Vagina (tissue), 2 donors: Measurements from ENCODE around the gene RABAC1. TPM values are rescaled to one million over a fixed set of nuclear protein-coding genes. Genes with fewer than 3 reads are reported as not detected.

Source experiments
- DNase-seq, 2 donors: peaks; one replicate each; pipeline ENCODE4 v3.0.0-alpha.2; 2017; ENCODE audit errors: extremely low spot score in 2 of 2
- H3K27ac ChIP-seq: fragments of 200-600 bp; sonication (generic); one replicate; pipeline ENCODE4 v1.5.1; 2019
- H3K27me3 ChIP-seq: fragments of 200-600 bp; sonication (generic); one replicate; pipeline ENCODE4 v1.5.1; 2019
- H3K36me3 ChIP-seq, 2 donors: fragments of 200-600 bp; sonication (generic); one replicate each; pipeline ENCODE4 v1.5.1; 2017 to 2019
- H3K4me1 ChIP-seq: fragments of 200-600 bp; sonication (generic); one replicate; pipeline ENCODE4 v1.5.1; 2019
- H3K4me3 ChIP-seq, 2 donors: fragments of 200-600 bp; sonication (generic); 1 replicate in 1 of 2; 2 replicates in 1 of 2; pipeline ENCODE4 v1.5.1; 2016 to 2019
- H3K9me3 ChIP-seq: fragments of 200-600 bp; sonication (generic); one replicate; pipeline ENCODE4 v1.5.1; 2019
- CTCF ChIP-seq, 3 experiments: fragments of 450-650 bp in 2 of 3; fragments of 200-600 bp in 1 of 3; sonication (generic) in 1 of 3; IDR thresholded peaks; one replicate each; pipeline ENCODE4 v1.5.1; 2017 to 2019; ENCODE audit warnings: antibody characterized with exemption in 3 of 3, mild to moderate bottlenecking in 2 of 3, moderate library complexity in 2 of 3
- POLR2A ChIP-seq, 2 donors: fragments of 450-650 bp; IDR thresholded peaks; one replicate each; pipeline ENCODE4 v1.6.1; 2017; ENCODE audit warnings: antibody characterized with exemption in 2 of 2, mild to moderate bottlenecking in 2 of 2, moderate library complexity in 2 of 2
- POLR2AphosphoS5 ChIP-seq, 2 donors: sonication (generic); formaldehyde crosslinking; IDR thresholded peaks; one replicate each; pipeline ENCODE4 v1.9.0; 2017; ENCODE audit warnings: antibody characterized with exemption in 2 of 2, mild to moderate bottlenecking in 2 of 2, low read depth in 1 of 2; ENCODE audit not compliant: insufficient read depth in 1 of 2
- intact Hi-C: fragments of 100-400 bp; cut with DNase I; formaldehyde crosslinking; loops from one replicate; pipeline ENCODE4 v1.15.1; 2023
- total RNA-seq: library from RNA; depleted of rRNA; stranded (reverse); fragments of >200 nt; gene quantifications from one replicate; pipeline ENCODE4 v1.2.3, GENCODE V29; 2016

RABAC1 gene
- total RNA-seq, 1 donor from 2014 or later: 263 TPM

- intact Hi-C loops: no loop called here
- DNase-seq: no peak
- Histone ChIP-seq H3K4me1 (peaks cover 19% of the 10 kb centered on the region), H3K27ac (no peak overlapping the region), H3K27me3 (peaks cover 34% of the 10 kb centered on the region), H3K4me3 (no peak overlapping the region), H3K36me3 (no peaks in the 10 kb centered on the region), H3K9me3 (no peaks in the 10 kb centered on the region)
- TF ChIP-seq POLR2AphosphoS5 (IDR thresholded peaks at IDR 0.05; ENCODE audit: insufficient read depth in 1 of 2, low read depth in 1 of 2) (no peak), POLR2A (IDR thresholded peaks at IDR 0.05) (no peak), CTCF (IDR thresholded peaks at IDR 0.05) (no peak)
Measured at GRCh38 chr19:41926028-41926762, 32.9 kb downstream of the RABAC1 start.

- H3K27ac ChIP-seq: no peak overlapping the region
- H3K4me1 ChIP-seq: peaks cover 19% of the 10 kb centered on the region
- no peaks in the 10 kb centered on the region for H3K9me3 ChIP-seq
- H3K36me3 ChIP-seq: no peaks in the 10 kb centered on the region
- TF ChIP-seq CTCF (IDR thresholded peaks at IDR 0.05) (no peak), POLR2A (IDR thresholded peaks at IDR 0.05) (no peak), POLR2AphosphoS5 (IDR thresholded peaks at IDR 0.05; ENCODE audit: insufficient read depth in 1 of 2, low read depth in 1 of 2) (no peak)
- DNase-seq: no peak
- H3K27me3 ChIP-seq: peaks cover 29% of the 10 kb centered on the region
- no peak overlapping the region for H3K4me3 ChIP-seq
- intact Hi-C loops: no loop called here
Measured at GRCh38 chr19:41925208-41926003, 33.7 kb downstream of the RABAC1 start.

GRCh38 chr19:41924151-41925145 lies 34.7 kb downstream of the RABAC1 start:
- H3K27me3 ChIP-seq: peaks cover 29% of the 10 kb centered on the region
- no peak overlapping the region for H3K27ac ChIP-seq
- no peak overlapping the region for H3K4me3 ChIP-seq
- H3K4me1 ChIP-seq: peaks cover 19% of the 10 kb centered on the region
- DNase-seq: no peak
- no peaks in the 10 kb centered on the region for H3K9me3 ChIP-seq
- intact Hi-C loops: no loop called here
- H3K36me3 ChIP-seq: no peaks in the 10 kb centered on the region
- TF ChIP-seq CTCF (IDR thresholded peaks at IDR 0.05) (no peak), POLR2A (IDR thresholded peaks at IDR 0.05) (no peak)

GRCh38 chr19:41923045-41923788 lies 35.9 kb downstream of the RABAC1 start:
- DNase-seq: no peak
- Histone ChIP-seq H3K4me3 (no peak overlapping the region), H3K27me3 (peaks cover 22% of the 10 kb centered on the region), H3K4me1 (peaks cover 7% of the 10 kb centered on the region), H3K9me3 (no peaks in the 10 kb centered on the region), H3K36me3 (no peaks in the 10 kb centered on the region), H3K27ac (no peak overlapping the region)
- intact Hi-C loops: no loop called here
- TF ChIP-seq POLR2A (IDR thresholded peaks at IDR 0.05) (no peak), CTCF (IDR thresholded peaks at IDR 0.05) (no peak), POLR2AphosphoS5 (IDR thresholded peaks at IDR 0.05; ENCODE audit: insufficient read depth in 1 of 2, low read depth in 1 of 2) (no peak)
